ENCODE results near the gene PTPRG.

DNA sequence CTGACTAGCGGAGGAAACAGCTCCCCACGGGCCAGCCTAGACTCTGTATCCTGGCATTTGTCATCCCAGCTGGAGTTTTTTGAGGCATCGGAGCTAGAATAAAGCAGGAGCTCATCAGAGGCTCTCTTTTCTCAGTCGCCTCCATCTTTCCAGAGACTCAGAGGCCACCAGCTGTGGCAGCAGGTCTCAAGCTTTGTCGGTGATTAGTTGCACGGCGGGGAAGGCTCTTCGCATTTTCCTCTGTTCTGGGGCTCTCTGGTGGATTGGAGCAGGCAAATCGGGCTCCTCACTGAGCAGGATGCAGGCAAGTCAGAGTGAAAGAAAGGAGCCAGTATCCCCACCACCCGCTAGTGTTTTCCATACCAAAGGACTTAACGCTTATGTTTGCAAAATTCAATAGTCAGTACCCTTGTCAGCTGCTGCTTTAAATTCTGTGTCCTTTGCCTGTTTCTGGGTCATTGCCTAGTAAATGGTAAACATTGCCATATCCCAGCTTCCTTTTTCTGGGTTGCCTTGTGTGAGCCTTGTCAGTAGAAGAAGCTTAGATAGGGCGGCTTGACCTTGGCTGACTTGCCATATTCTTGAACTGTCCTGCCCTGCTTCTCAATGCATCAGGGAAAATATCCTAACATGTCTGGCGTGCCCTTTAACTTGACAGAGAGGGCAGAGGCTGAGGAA, 127.1 kb downstream of the PTPRG start:
- no peak for TF ChIP-seq EZH2phosphoT487 (IDR thresholded peaks at IDR 0.05; ENCODE audit: borderline replicate concordance)
- TF ChIP-seq, protein P1, sequence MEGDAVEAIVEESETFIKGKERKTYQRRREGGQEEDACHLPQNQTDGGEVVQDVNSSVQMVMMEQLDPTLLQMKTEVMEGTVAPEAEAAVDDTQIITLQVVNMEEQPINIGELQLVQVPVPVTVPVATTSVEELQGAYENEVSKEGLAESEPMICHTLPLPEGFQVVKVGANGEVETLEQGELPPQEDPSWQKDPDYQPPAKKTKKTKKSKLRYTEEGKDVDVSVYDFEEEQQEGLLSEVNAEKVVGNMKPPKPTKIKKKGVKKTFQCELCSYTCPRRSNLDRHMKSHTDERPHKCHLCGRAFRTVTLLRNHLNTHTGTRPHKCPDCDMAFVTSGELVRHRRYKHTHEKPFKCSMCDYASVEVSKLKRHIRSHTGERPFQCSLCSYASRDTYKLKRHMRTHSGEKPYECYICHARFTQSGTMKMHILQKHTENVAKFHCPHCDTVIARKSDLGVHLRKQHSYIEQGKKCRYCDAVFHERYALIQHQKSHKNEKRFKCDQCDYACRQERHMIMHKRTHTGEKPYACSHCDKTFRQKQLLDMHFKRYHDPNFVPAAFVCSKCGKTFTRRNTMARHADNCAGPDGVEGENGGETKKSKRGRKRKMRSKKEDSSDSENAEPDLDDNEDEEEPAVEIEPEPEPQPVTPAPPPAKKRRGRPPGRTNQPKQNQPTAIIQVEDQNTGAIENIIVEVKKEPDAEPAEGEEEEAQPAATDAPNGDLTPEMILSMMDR (conservative IDR thresholded peaks at IDR 0.05; ENCODE audit: low read length), result no peak

All from Loucy (cell line).